Measurements from ENCODE around the gene GLIS2.

GRCh38 chr16:4364196-4365013, 48.5 kb downstream of the GLIS2 start:
- TF ChIP-seq CTCF (IDR thresholded peaks at IDR 0.05) (no peak), POLR2A (IDR thresholded peaks at IDR 0.05) (no peak)
